ENCODE results near the gene VWA8.

DNA sequence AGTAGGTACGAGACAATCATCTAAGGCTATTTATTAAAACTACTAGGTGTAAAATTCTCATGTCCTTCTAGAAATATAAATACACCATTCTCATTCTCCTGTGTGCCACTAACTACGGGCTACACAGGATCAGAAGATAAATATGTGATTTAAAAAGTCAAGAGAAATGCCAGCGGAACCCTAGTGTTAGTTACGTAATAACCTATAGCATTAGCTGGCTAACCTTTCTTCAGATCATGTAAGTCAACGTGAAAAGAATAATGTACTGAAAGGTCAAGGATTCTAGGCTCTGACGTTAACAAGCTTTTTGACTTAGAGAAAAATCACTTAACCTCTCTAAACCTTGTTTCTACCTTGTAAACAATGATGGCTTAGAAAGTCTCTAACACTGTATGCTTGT lies 381.7 kb downstream of the VWA8 start:
- TF ChIP-seq EP300 (IDR thresholded peaks at IDR 0.05) (no peak), POLR2AphosphoS5 (IDR thresholded peaks at IDR 0.05) (no peak)
